Muscle of arm (tissue), 12 donors: ENCODE data around the gene FOSL2. TPM values are rescaled to one million over a fixed set of nuclear protein-coding genes. Genes with fewer than 3 reads are reported as not detected.

Source experiments
- DNase-seq: peaks from one replicate; pipeline ENCODE4 v3.0.0-alpha.2; 2013
- polyA plus RNA-seq, 12 donors: library from polyadenylated mRNA; unstranded; fragments of 120-200 nt; gene quantifications; one replicate each; pipeline ENCODE4 v1.2.1, GENCODE V29; 2013; ENCODE audit not compliant: insufficient read length in 12 of 12

FOSL2 gene
- polyA plus RNA-seq, 12 donors = 9.8 to 65.4 (median 16.5) TPM; not detected in 1

- DNase-seq = peak; percentile 87
Observed at GRCh38 chr2:28391564-28392296, 928 bp upstream of the FOSL2 start.

GRCh38 chr2:28393114-28393836 is 617 bp downstream of the FOSL2 start:
- DNase-seq = peak; percentile 75

- no peak for DNase-seq
Observed at GRCh38 chr2:28394331-28394877, 1.7 kb downstream of the FOSL2 start.

- DNase-seq = no peak
Observed at GRCh38 chr2:28394997-28395333, 2.3 kb downstream of the FOSL2 start.

GRCh38 chr2:28395334-28396061 is 2.8 kb downstream of the FOSL2 start:
- DNase-seq = no peak

GRCh38 chr2:28397043-28397381 is 4.4 kb downstream of the FOSL2 start:
- no peak for DNase-seq

GRCh38 chr2:28398101-28398834 is 5.6 kb downstream of the FOSL2 start:
- DNase-seq = no peak

GRCh38 chr2:28399289-28399688 is 6.6 kb downstream of the FOSL2 start:
- DNase-seq = no peak

GRCh38 chr2:28399956-28400355 is 7.3 kb downstream of the FOSL2 start:
- DNase-seq = no peak

- DNase-seq = no peak
Observed at GRCh38 chr2:28400419-28400818, 7.8 kb downstream of the FOSL2 start.

GRCh38 chr2:28400921-28401320 is 8.3 kb downstream of the FOSL2 start:
- no peak for DNase-seq

GRCh38 chr2:28401411-28401810 is 8.8 kb downstream of the FOSL2 start:
- DNase-seq = no peak

- DNase-seq = no peak
Observed at GRCh38 chr2:28401948-28402550, 9.4 kb downstream of the FOSL2 start.

GRCh38 chr2:28403370-28403956 is 10.8 kb downstream of the FOSL2 start:
- no peak for DNase-seq

- DNase-seq = no peak
Observed at GRCh38 chr2:28404086-28404485, 11.4 kb downstream of the FOSL2 start.

- DNase-seq = no peak
Observed at GRCh38 chr2:28405537-28405936, 12.9 kb downstream of the FOSL2 start.

GRCh38 chr2:28406276-28407096 is 13.8 kb downstream of the FOSL2 start:
- DNase-seq = no peak

- no peak for DNase-seq
Observed at GRCh38 chr2:28407131-28407975, 14.7 kb downstream of the FOSL2 start.
